HUDEP-2 (cell line): ENCODE measurements around the gene CHMP5.

Source experiments
- DNase-seq, 76 experiments: peaks; one replicate each; lab custom pipeline; 2025; ENCODE audit not compliant: unreplicated experiment in 76 of 76; lab: John Stamatoyannopoulos, UW

The CHMP5 gene

DNA sequence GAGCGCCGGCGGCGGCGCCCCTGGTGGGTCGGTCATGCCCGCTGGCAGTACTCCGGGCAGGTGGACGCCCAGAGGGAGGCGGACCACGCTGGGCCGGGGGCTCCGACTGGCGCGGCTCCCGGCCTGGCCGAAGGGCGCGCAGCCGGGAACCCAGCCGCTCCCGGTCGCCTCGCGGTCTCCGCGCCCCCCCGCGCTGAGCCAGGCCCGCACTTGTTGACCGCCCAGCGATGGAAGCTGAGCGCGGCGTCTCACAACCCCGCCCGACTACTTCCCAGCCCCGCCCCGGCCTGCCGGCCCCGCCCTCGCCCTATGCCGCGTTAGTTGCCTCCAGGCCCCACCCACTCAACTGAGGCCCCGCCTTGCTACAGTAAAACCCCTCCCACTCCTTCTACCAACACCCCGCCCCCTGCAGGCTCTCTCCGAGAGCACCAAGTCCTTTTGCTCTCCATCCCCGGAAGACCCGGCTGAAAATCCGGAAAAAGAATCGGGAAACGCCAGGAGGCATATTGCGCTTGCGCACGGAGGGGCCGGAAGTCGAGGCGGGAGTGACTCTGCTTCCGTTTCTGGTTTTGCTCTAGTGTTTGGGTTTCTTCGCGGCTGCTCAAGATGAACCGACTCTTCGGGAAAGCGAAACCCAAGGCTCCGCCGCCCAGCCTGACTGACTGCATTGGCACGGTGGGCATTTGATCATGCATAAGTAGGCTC is at the start of gene CHMP5, which contains the start of gene BAG1:
CHMP5 (plus strand) TSS at position 577 of the 705 bp plus-strand sequence; CDS start at position 607, 30 bp downstream.
BAG1 (minus strand) TSS at position 236 of the 705 bp plus-strand sequence.
- DNase-seq, result peak in 75 of 76 experiments; percentile 71 to 99 (median 98)

GRCh38 chr9:33220681-33221567 is 43.9 kb upstream of the CHMP5 start:
- DNase-seq, result no peak

GRCh38 chr9:33221568-33221884 is 43.3 kb upstream of the CHMP5 start:
- no peak for DNase-seq

GRCh38 chr9:33222031-33222430 is 42.8 kb upstream of the CHMP5 start:
- DNase-seq, result no peak

GRCh38 chr9:33223696-33224095 is 41.2 kb upstream of the CHMP5 start:
- peak in 2 of 76 experiments; percentile 5 to 7 for DNase-seq

- peak in 48 of 76 experiments; percentile 3 to 65 (median 34) for DNase-seq
Measured at GRCh38 chr9:33225319-33226147, 39.3 kb upstream of the CHMP5 start.

GRCh38 chr9:33227008-33227398 is 37.8 kb upstream of the CHMP5 start:
- no peak for DNase-seq

- no peak for DNase-seq
Measured at GRCh38 chr9:33227741-33228140, 37.1 kb upstream of the CHMP5 start.

DNA sequence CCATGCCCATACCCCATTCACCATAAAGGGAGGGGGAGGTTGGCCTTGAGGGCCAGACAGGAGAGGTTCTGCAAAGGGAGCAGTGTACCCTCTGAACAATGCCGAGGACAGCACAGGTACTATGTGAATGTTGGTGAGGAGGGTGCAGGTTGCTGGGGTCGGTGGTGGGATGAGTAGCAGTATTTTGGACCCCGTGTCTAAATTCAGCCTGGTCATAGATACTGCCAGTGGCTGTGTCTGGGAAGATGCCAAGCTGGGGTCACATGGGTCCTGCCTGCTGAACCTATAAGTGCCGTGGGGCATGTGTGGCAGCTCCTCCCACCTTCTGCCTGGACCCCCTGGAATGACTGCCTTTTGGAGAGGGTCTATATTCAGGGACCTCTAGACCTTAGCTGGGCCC is 36.2 kb upstream of the CHMP5 start:
- DNase-seq, result no peak

DNA sequence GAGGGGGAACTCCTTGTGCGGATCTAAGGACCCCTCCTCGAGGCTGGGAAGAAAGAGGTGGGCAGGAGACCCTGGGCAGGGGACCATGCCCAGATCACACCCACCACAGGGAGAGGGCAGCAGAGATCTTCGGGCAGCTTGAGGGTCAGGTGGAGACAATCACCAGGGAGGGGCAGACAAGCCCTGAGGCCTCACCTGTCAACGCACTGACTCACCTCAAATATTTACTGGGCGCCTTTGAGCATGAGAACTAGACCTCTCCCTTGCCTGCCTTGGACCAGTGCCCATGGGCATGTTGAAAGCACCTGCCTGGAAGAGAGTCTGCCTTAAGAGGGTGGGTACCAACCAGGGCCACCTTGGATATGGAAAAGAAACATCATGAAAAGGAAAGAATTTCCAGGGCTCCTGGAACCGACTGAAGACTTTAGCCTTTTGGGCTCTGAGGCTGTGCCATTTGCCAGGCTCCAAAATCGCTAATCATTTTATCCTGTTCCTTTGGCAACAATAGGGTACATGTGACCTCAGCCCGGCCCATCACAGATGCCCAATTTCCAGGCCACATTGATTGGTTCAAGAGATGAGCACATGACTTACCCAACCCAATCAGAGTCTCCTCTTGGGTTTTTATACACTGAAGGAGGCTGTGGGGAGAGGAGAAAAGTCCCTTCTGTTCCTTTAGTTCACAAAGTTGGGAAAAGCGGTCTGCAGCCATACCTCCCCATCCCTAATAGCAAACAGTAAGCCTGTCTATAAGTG is 35.3 kb upstream of the CHMP5 start:
- DNase-seq, result no peak

GRCh38 chr9:33230756-33231622 is 33.9 kb upstream of the CHMP5 start:
- DNase-seq, result no peak

- no peak for DNase-seq
Measured at GRCh38 chr9:33231623-33231942, 33.3 kb upstream of the CHMP5 start.

- DNase-seq, result no peak
Measured at GRCh38 chr9:33232815-33233214, 32.0 kb upstream of the CHMP5 start.

- peak in 68 of 76 experiments; percentile 4 to 81 (median 58) for DNase-seq
Measured at GRCh38 chr9:33233626-33234342, 31.1 kb upstream of the CHMP5 start.

- DNase-seq, result no peak
Measured at GRCh38 chr9:33234511-33235467, 30.1 kb upstream of the CHMP5 start.

- no peak for DNase-seq
Measured at GRCh38 chr9:33236571-33236970, 28.3 kb upstream of the CHMP5 start.

GRCh38 chr9:33239921-33240320 is 24.9 kb upstream of the CHMP5 start, which contains the start of gene SPINK4:
Gene SPINK4 (plus strand): TSS chr9:33240167. CDS start chr9:33240209, 42 bp downstream.
- DNase-seq, result peak in 72 of 76 experiments; percentile 17 to 87 (median 63)

GRCh38 chr9:33241298-33241697 is 23.6 kb upstream of the CHMP5 start:
- DNase-seq, result no peak
